Bronchial smooth muscle cell (primary cell): ENCODE measurements around the gene VIPR2. TPM values are rescaled to one million over a fixed set of nuclear protein-coding genes. Genes with fewer than 3 reads are reported as not detected.

ENCODE experiments used
- total RNA-seq: library from RNA; depleted of rRNA; stranded (reverse); fragments of >200 nt; gene quantifications from 2 replicates; pipeline ENCODE4 v1.2.1, GENCODE V29; 2014

Gene VIPR2
- total RNA-seq, result not detected in 2 replicates

DNA sequence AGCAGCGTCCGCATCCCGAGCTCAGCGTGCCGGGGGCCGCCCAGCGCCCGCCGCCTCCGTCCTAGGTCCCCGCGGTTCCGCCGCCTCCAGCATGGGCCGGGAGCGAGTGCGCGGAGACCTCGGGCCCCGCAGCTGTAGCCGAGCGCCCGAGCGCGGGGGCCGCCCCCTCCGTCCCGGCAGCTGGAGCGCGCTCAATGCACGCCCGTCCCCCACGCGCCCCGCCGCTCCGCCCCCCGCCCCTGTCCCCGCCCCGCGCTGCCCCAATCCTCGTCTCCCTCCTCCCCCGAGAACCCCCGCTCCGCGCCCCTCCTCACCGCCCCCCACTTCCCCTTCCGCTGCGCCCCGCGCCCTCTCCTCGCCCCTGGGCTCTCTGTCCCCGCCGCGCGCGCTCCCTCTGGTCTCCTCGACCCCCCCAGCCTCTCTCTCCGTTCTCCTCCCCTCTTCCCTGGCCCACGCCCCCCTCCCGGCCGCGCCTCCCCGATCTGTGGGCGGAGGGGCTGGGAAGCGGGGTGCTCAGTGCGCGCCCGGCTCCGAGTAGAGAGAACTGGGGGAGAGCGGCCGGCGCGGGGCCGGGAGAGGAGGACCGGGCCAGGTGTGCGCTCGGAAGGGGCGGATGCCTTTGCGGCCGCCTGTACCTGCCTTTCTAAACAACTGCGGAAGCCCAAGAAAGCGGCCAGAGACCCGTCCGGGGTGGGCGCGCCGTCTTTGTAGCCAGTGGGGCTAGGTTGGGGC is at the start of gene VIPR2:
TSS of gene VIPR2 (minus strand) at position 110 of the 732 bp plus-strand sequence. CDS start at position 14, 96 bp downstream.

